PC-9 (cell line): ENCODE measurements around the gene POLD3.

Experiments used
- EZH2 ChIP-seq: fragments of 200-600 bp; sonication (generic); IDR thresholded peaks from 2 replicates; pipeline ENCODE4 v1.8.0; 2017; ENCODE audit warnings: antibody characterized with exemption, low read depth
- TF ChIP-seq, protein P1 (sequence below): fragments of 200-600 bp; sonication (generic); conservative IDR thresholded peaks from 2 replicates; pipeline ENCODE4 v1.6.1; 2017; ENCODE audit warnings: mixed run types, antibody characterized with exemption, mild to moderate bottlenecking, moderate library complexity

DNA sequence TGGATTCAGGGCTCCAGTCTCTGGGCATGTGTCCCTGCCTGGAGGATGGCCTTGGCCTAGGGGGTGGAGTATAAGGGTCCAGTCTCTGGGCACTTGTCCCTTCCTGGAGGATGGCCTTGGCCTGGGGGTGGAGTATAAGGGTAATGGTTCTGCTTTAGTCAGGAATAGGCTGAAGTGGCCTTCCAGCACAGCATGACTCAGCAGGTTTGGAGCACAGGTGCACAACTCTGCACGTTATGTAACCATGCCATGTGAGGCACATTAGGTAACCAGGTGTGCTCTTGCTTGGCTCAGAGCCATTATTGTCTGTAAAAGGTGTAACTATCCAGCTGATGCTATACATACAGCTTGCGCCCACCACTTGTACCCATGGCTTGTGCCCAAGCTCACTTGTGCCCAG is 48.4 kb upstream of the POLD3 start:
- TF ChIP-seq, protein P1, sequence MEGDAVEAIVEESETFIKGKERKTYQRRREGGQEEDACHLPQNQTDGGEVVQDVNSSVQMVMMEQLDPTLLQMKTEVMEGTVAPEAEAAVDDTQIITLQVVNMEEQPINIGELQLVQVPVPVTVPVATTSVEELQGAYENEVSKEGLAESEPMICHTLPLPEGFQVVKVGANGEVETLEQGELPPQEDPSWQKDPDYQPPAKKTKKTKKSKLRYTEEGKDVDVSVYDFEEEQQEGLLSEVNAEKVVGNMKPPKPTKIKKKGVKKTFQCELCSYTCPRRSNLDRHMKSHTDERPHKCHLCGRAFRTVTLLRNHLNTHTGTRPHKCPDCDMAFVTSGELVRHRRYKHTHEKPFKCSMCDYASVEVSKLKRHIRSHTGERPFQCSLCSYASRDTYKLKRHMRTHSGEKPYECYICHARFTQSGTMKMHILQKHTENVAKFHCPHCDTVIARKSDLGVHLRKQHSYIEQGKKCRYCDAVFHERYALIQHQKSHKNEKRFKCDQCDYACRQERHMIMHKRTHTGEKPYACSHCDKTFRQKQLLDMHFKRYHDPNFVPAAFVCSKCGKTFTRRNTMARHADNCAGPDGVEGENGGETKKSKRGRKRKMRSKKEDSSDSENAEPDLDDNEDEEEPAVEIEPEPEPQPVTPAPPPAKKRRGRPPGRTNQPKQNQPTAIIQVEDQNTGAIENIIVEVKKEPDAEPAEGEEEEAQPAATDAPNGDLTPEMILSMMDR: no peak
- TF ChIP-seq EZH2: no peak
